NCI-H226 (cell line): ENCODE measurements around the gene CACNA1C.
"Not testable (repeated sequence)": the region's sequence is repeated elsewhere in the genome, so short reads cannot be mapped to it uniquely, and the experiment has no call there.

Experiments used
- DNase-seq: peaks from one replicate; pipeline ENCODE4 v3.0.0-alpha.2; 2015

The CACNA1C gene

GRCh38 chr12:2113119-2113912 lies 60.5 kb downstream of the CACNA1C start:
- DNase-seq = no peak

- DNase-seq = no peak
These were observed 61.3 kb downstream of the CACNA1C start for GRCh38 chr12:2114071-2114470.

GRCh38 chr12:2115101-2115845 lies 62.5 kb downstream of the CACNA1C start:
- no peak for DNase-seq

- no peak for DNase-seq
These were observed 64.8 kb downstream of the CACNA1C start for GRCh38 chr12:2117541-2117940.

DNA sequence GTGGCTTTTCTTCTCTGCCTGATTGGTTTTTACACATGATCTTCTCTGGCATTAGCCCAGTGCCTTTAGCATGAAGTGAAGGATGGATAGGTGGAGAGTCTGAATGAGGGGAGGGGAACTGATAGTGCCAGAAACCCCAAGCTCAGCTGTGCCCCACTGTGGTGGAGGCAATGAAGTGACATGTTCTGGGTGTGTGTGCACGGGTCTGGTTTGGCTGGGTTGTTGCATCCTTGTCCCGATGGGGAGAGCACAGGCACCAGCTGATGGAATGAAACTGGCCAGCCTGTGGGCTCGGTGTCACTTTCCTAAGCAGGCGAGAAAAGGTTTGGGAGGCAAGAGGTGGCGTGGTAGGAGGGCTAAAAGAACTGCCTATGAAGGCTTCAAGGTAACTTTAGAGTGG lies 65.3 kb downstream of the CACNA1C start:
- no peak for DNase-seq

DNA sequence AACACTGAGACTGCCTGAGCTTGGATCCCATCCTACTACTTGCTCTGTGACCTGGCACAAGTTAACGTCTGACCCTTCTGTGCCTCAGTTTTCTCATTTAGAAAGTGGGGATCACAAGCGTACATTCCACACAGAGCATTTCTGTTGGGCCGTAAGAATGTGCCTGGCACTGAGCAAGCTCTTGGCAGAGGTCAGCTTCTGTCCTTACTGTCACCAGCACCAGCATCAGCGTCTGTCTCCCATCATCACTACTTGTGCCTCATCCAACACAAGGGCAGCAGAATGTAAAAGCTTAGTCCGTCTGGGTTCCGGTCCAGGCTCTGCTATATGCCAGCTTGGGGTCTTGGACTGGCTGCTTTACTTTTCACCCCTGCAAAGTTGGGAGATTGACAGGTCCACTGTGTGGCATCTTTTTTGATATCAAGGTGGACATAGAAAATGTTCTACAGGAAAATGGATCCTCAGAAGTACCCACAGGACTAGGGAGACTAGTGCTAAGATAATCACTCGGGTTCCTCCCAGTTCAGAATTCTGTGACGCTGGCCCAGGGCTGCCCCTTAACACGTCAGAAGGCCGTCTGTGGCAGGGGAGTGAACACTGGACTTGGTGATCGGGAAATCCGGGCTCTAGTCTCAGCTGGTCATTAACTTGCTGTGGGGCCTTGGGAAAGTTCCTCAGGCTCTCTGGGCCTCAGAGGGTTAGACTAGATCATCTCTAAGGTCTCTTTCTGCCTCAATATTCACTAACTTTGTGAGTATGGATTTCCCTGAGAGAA lies 65.9 kb downstream of the CACNA1C start:
- no peak for DNase-seq

DNA sequence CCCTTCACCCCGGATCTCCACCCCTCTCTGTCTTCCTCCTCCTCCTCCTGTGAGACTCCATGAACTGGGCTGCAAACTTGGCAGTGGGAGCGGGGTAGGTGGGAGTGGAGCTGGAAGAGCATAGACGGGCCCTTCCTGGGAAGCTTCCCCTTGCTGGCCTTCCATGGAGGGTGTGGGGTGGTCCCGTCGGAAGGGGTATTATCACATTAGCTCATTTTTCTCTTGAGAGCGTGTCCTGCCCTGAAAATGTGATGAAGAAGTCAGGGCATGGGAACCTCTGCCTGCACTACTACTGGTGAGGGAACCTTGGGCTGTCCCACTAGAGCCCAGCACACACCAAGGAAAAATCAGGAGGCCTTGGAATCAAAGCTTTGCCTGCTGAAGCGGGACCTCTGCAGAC lies 66.5 kb downstream of the CACNA1C start:
- DNase-seq = no peak

GRCh38 chr12:2120982-2121758 lies 68.4 kb downstream of the CACNA1C start:
- no peak for DNase-seq

- DNase-seq = no peak
These were observed 71.8 kb downstream of the CACNA1C start for GRCh38 chr12:2124466-2125023.

- DNase-seq = no peak
These were observed 73.1 kb downstream of the CACNA1C start for GRCh38 chr12:2125651-2126522.

GRCh38 chr12:2126676-2127406 lies 74.1 kb downstream of the CACNA1C start:
- no peak for DNase-seq

DNA sequence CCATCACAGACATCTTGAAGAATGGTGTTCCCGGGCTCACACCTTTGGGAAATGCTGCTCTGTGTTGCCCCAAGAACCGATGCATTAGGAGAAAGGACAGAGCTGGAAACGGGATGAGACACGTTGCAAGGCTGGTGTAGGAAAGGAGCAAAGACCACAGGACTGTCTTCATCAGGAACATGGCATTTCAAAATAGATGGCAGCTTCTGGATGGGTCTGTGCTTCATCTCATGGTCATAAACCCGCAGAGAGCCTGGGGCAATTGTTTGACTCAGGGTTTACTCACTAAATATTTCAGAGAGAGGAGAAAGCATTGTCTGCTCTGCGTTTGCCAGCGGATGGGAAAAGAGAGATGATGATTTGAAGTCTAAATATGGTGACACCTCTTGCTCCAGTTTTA lies 76.3 kb downstream of the CACNA1C start:
- peak; percentile 66 for DNase-seq

DNA sequence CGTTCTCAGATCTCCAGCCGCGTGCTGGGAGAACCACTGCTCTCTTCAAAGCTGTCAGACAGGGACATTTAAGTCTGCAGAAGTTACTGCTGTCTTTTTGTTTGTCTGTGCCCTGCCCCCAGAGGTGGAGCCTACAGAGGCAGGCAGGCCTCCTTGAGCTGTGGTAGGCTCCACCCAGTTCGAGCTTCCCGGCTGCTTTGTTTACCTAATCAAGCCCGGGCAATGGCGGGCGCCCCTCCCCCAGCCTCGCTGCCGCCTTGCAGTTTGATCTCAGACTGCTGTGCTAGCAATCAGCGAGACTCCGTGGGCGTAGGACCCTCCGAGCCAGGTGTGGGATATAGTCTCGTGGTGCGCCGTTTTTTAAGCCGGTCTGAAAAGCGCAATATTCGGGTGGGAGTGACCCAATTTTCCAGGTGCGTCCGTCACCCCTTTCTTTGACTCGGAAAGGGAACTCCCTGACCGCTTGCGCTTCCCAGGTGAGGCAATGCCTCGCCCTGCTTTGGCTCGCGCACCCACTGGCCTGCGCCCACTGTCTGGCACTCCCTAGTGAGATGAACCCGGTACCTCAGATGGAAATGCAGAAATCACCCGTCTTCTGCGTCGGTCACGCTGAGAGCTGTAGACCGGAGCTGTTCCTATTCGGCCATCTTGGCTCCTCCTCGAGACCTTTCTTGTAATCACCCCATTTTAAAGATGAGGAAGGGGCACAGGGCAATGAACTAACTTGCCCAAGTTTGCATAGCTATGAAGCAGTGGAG lies 83.1 kb downstream of the CACNA1C start:
- DNase-seq = not testable (repeated sequence)

DNA sequence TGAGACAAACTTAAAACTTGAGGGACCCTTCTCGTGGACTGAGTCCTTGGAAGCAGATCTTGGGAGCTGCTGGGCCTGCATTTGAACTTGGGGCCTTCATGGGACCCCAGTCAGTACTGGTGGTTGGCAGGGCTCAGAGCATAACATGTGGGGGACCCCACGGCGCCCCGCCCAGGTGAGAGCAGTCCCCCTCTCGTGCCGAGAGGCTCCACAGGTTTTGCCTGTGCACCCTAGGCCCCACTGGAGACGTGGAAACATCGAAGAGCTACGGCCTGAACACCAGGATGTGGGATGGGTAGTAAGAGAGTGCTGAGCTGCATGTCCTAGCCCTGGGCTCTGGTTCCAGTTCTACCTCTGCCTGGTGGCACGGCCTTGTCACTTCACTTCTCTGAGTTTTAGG lies 84.1 kb downstream of the CACNA1C start:
- DNase-seq = no peak

DNA sequence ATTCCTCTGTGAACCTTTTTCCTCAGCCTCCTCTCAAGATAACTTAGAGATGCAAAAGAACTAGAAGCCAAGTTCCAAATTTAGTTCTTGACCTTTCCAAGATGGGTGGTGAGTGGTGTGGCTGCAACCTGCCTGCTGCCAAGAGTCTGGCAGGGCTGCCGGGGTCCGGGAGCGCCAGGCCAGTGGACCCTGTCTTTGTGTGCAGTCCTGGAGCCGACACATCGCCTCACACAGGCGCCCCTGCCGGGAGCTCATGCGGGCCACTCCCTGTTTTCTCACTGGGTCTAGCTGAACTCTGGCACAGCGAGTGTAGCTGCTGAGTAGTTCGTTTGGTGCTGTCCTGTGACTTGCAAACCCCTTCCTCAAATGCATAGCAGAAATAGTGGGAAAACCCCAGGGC lies 84.9 kb downstream of the CACNA1C start:
- no peak for DNase-seq

DNA sequence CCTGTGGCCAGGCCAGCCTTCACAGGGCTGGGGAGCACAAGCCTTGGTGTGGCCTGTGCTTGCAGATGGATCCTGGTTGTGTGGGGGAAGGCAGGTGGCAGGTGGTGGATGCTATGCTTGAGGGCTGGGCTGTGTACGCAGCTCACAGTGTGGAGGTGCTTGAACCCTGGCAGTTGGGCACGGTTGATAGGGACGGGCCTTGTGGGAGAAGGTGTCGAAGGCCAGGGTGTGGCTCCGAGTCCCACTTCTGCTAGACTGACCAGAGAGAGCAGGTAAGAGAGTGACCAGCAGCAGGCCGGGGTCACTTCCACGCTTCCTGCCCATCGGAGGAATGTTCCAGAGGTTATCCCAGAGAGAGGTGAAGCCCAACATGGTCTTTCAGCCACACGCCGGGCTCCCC lies 85.5 kb downstream of the CACNA1C start:
- no peak for DNase-seq

DNA sequence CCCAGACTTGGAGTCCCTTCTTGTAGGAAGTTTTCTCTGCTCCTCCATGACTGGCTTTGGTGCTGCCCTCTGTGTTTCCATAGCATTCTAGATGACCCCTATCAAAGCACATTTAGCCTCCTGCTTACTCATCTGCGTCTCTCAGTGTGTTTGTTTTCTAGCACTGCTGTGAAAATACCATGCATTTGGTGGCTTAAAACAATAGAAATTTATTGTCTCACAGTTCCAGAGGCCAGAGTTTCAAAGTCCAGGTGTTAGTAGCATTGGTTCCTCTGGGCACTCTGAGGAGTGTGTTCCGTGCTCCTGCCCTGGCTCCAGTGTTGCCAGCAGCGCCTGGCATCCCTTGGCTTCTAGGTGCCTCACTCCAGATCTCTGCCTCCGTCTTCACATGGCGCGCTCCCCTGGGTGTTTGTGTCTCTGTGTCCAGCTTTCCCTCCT lies 86.1 kb downstream of the CACNA1C start:
- no peak for DNase-seq

GRCh38 chr12:2139651-2140050 lies 86.9 kb downstream of the CACNA1C start:
- DNase-seq = no peak

GRCh38 chr12:2140858-2141519 lies 88.2 kb downstream of the CACNA1C start:
- DNase-seq = no peak
